Ovary (tissue), 9 donors: ENCODE results near the gene TAF4. TPM values are rescaled to one million over a fixed set of nuclear protein-coding genes. Genes with fewer than 3 reads are reported as not detected.

Experiments used
- DNase-seq, 5 donors: peaks; one replicate each; pipeline ENCODE4 v3.0.0-alpha.2; 2019 to 2020
- H3K27ac ChIP-seq, 2 donors: fragments of 200-600 bp; one replicate each; pipeline versions ENCODE4 v1.5.1 to v1.8.0; 2019 to 2022
- H3K27me3 ChIP-seq: fragments of 200-600 bp; one replicate; pipeline ENCODE4 v1.8.0; 2022
- H3K36me3 ChIP-seq: fragments of 200-600 bp; sonication (generic); one replicate; pipeline ENCODE4 v1.5.1; 2019
- H3K4me1 ChIP-seq: one replicate; pipeline ENCODE4 v1.8.1; 2013; ENCODE audit warnings: mild to moderate bottlenecking, moderate library complexity; ENCODE audit not compliant: insufficient read depth
- H3K4me3 ChIP-seq: fragments of 200-600 bp; sonication (generic); one replicate; pipeline ENCODE4 v1.5.1; 2017
- H3K9me3 ChIP-seq, 2 donors: fragments of 200-600 bp in 1 of 2; sonication (generic) in 1 of 2; one replicate each; pipeline versions ENCODE4 v1.5.1 to v1.8.1; 2013 to 2019; ENCODE audit warnings: mild to moderate bottlenecking in 1 of 2, moderate library complexity in 1 of 2
- EP300 ChIP-seq: sonication (generic); formaldehyde crosslinking; IDR thresholded peaks from one replicate; pipeline ENCODE4 v1.6.1; 2017; ENCODE audit warnings: antibody characterized with exemption
- POLR2A ChIP-seq: fragments of 450-650 bp; IDR thresholded peaks from one replicate; pipeline ENCODE4 v1.6.1; 2017; ENCODE audit warnings: antibody characterized with exemption, mild to moderate bottlenecking, moderate library complexity
- WGBS, 3 donors: extraction: QIAGEN DNeasy Blood & Tissue Kit in 1 of 3; methylation state at CpG; one replicate each; pipeline versions ENCODE4 v1.1.5 to v1.1.7; 2013 to 2017; 5-methylcytosine and 5-hydroxymethylcytosine counted together
- intact Hi-C, 4 donors: fragments of 100-400 bp; cut with DNase I; formaldehyde crosslinking; loops; one replicate each; pipeline versions ENCODE4 v1.11.0 to v1.15.1; 2022 to 2023
- polyA plus RNA-seq, 2 donors: library from polyadenylated mRNA; stranded (reverse); fragments of 200-250 nt in 1 of 2; fragments of 350-450 nt in 1 of 2; fragmentation: Illumina TruSeq in 1 of 2; extraction: RNeasy Lipid Tissue Mini Kit (QIAGEN cat#74804) in 1 of 2; gene quantifications; one replicate each; pipeline ENCODE4 v1.2.3, GENCODE V29; 2013 to 2014
- total RNA-seq, 7 donors: library from RNA; depleted of rRNA in 2 of 7; stranded (reverse); fragments of >200 nt in 2 of 7; fragmentation: NEBNext Ultra II Directional in 3 of 7; extraction: Animal tissue kit (Norgen Biotek cat#: 25700) in 3 of 7; gene quantifications; one replicate each; pipeline versions ENCODE4 v1.1.0 to v1.2.4, GENCODE V29; 2016 to 2023
- TF ChIP-seq, protein P1 (sequence below), 3 donors: fragments of 450-650 bp in 2 of 3; fragments of 200-600 bp in 1 of 3; IDR thresholded peaks; one replicate each; pipeline versions ENCODE4 v1.5.1 to v1.8.0; 2016 to 2022; ENCODE audit warnings: antibody characterized with exemption in 3 of 3, mild to moderate bottlenecking in 1 of 3
- donor health status: DM: no; HTN: no; CAD: no; lungs with moderate emphysema.
- donor health status: DM: no; HTN: no; CAD: no.
- donor health status: Bipolar disorder and iron deficiency.
- donor health status: DM: yes; HTN: yes; CAD: no.
- donor health status: DM: no; HTN: no; CAD: no.
- donor health status: DM: yes; HTN: yes; CAD: no.

Gene TAF4
- total and polyA plus RNA-seq, 9 donors = 9.3 to 34.7 (median 19.8) TPM

DNA sequence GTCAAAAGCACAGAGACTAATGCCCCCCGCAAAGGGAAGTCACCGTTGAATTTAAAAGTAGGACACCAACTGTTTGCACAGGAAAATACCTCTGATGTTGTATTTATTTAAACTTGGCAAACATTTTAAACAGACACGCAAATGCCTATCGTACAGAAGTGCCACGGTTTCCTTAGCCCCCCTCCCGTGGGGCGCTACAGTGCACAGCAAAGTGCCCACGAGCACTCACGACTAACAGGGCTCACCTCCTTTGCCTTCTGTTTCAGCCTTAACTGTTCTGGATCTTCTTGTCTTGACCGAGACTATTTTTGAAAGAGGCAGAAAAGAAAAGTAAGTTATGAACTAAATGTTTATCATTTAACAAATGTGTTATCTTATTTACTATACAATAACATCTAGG lies 67.8 kb downstream of the TAF4 start:
- no peaks in the 10 kb centered on the region for H3K36me3 ChIP-seq
- H3K4me1 ChIP-seq = no peaks in the 10 kb centered on the region
- WGBS, 3 donors = 34 to 63% (median 50%) methylated on average over 10 of the region's 10 CpGs
- no peaks in the 10 kb centered on the region for H3K9me3 ChIP-seq
- no peak for DNase-seq
- H3K4me3 ChIP-seq = no peak overlapping the region
- no peaks in the 10 kb centered on the region for H3K27me3 ChIP-seq
- TF ChIP-seq EP300 (no peak), POLR2A (no peak)
- TF ChIP-seq, protein P1, sequence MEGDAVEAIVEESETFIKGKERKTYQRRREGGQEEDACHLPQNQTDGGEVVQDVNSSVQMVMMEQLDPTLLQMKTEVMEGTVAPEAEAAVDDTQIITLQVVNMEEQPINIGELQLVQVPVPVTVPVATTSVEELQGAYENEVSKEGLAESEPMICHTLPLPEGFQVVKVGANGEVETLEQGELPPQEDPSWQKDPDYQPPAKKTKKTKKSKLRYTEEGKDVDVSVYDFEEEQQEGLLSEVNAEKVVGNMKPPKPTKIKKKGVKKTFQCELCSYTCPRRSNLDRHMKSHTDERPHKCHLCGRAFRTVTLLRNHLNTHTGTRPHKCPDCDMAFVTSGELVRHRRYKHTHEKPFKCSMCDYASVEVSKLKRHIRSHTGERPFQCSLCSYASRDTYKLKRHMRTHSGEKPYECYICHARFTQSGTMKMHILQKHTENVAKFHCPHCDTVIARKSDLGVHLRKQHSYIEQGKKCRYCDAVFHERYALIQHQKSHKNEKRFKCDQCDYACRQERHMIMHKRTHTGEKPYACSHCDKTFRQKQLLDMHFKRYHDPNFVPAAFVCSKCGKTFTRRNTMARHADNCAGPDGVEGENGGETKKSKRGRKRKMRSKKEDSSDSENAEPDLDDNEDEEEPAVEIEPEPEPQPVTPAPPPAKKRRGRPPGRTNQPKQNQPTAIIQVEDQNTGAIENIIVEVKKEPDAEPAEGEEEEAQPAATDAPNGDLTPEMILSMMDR (IDR thresholded peaks at IDR 0.05) = no peak
- intact Hi-C loops = no loop called here
- H3K27ac ChIP-seq = no peak overlapping the region

DNA sequence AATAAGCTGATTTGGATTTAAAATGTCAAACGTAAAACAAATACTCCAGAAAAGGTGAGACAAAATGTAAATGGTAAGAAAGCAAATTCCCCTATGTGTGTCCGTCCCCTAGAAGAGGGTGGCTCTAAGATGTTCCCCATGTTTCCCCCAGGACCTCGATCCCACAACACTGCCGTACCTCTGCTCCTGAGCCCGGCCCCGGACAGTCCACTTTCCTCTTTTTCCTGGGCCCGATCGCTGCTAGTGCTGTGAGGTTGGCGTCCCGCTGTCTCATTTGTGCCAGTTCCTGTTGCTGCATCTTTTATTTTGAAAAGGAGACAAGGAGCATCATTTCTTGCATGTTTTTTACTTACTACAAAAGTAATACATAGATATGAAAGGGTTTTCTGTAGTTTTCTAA lies 68.3 kb downstream of the TAF4 start:
- H3K4me3 ChIP-seq = no peak overlapping the region
- DNase-seq = no peak
- H3K4me1 ChIP-seq = no peaks in the 10 kb centered on the region
- WGBS, 3 donors = 35 to 66% (median 57%) methylated on average over 10 of the region's 10 CpGs
- no peaks in the 10 kb centered on the region for H3K36me3 ChIP-seq
- intact Hi-C loops = no loop called here
- no peaks in the 10 kb centered on the region for H3K9me3 ChIP-seq
- no peaks in the 10 kb centered on the region for H3K27me3 ChIP-seq
- H3K27ac ChIP-seq = no peak overlapping the region
- TF ChIP-seq, protein P1 (IDR thresholded peaks at IDR 0.05) = no peak
- TF ChIP-seq POLR2A = no peak
- no peak for TF ChIP-seq EP300

DNA sequence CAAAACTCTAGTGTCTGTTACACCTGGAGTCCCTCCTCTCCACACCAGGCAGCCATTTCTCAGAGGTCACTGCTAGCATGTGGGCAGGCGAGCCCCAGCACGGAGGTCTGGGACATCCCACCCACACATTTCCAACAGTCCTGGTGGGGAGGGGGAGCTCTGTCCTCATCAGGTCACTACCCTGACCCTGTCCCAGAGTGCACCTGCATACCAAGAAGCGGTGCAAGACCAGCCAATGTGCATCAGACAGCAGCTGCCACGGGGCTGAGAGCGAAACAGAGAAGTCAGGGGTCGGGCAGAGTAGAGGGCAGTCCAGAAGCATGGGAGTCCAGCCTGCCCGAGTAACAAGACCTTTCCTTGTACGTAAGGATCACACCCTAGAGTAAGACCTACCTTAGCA lies 71.1 kb downstream of the TAF4 start:
- DNase-seq = no peak
- Histone ChIP-seq H3K27ac (no peak overlapping the region), H3K27me3 (no peaks in the 10 kb centered on the region), H3K4me3 (no peak overlapping the region), H3K9me3 (no peaks in the 10 kb centered on the region), H3K36me3 (no peaks in the 10 kb centered on the region), H3K4me1 (no peaks in the 10 kb centered on the region)
- intact Hi-C loops = no loop called here
- 90 to 94% (median 92%) methylated on average over 8 of the region's 8 CpGs for WGBS, 3 donors
- TF ChIP-seq, protein P1 (IDR thresholded peaks at IDR 0.05) = no peak
- no peak for TF ChIP-seq EP300
- no peak for TF ChIP-seq POLR2A

DNA sequence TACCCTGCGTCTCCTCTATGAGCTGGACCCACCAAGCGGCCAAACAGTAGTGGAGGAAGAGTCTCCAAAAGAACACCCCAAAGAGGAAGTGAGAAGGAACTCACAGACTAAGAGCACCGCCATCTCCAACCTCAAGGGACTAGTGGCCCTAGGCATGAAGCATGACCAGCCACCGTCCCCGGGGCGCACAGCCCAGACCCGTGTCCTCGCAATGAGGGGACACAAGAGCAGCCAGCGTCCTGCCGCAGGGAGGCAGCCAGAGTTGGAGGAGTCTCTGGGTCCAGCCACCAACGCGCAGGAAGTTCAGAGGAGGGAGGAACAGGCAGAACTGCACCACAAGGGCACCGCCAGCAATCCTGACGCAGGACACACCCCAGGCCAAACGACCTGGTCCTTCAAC lies 72.6 kb downstream of the TAF4 start:
- H3K4me3 ChIP-seq = no peak overlapping the region
- WGBS, 3 donors = 97 to 99% (median 99%) methylated on average over 15 of the region's 15 CpGs
- no peaks in the 10 kb centered on the region for H3K9me3 ChIP-seq
- no peak for DNase-seq
- intact Hi-C loops = no loop called here
- TF ChIP-seq POLR2A (no peak), EP300 (no peak)
- TF ChIP-seq, protein P1 (IDR thresholded peaks at IDR 0.05) = no peak
- no peak overlapping the region for H3K27ac ChIP-seq
- H3K27me3 ChIP-seq = no peaks in the 10 kb centered on the region
- no peaks in the 10 kb centered on the region for H3K4me1 ChIP-seq
- no peaks in the 10 kb centered on the region for H3K36me3 ChIP-seq

- intact Hi-C loops = no loop called here
- H3K27me3 ChIP-seq = no peaks in the 10 kb centered on the region
- H3K36me3 ChIP-seq = no peaks in the 10 kb centered on the region
- H3K9me3 ChIP-seq = no peaks in the 10 kb centered on the region
- no peak overlapping the region for H3K4me3 ChIP-seq
- WGBS, 3 donors = 98 to 99% (median 98%) methylated on average over 6 of the region's 6 CpGs
- TF ChIP-seq, protein P1 (IDR thresholded peaks at IDR 0.05) = no peak
- no peak for TF ChIP-seq EP300
- no peak for TF ChIP-seq POLR2A
- DNase-seq = no peak
- H3K27ac ChIP-seq = no peak overlapping the region
- H3K4me1 ChIP-seq = peaks cover 2% of the 10 kb centered on the region
Measured at GRCh38 chr20:61991476-61991875, 74.2 kb downstream of the TAF4 start.
